C4-2B (cell line): ENCODE data around the gene OSBPL10.
A peak's percentile ranks its signal among the peaks of the same experiment; 100 is the strongest.

Experiments used
- CTCF ChIP-seq: fragments of 450-650 bp; conservative IDR thresholded peaks from 2 replicates; pipeline ENCODE4 v1.5.1; 2017; ENCODE audit warnings: mild to moderate bottlenecking
- ZFX ChIP-seq: fragments of 450-650 bp; IDR thresholded peaks from 2 replicates; pipeline ENCODE4 v1.6.1; 2017

GRCh38 chr3:31724651-31725050, 256.4 kb downstream of the OSBPL10 start:
- TF ChIP-seq CTCF, result peak; percentile 57
- no peak for TF ChIP-seq ZFX
